NCI-H128 (cell line): ENCODE data around the gene PET100.
"Not testable (repeated sequence)": the region's sequence is repeated elsewhere in the genome, so short reads cannot be mapped to it uniquely, and the experiment has no call there.

Experiments
- DNase-seq: peaks from one replicate; lab custom pipeline; 2025; ENCODE audit not compliant: unreplicated experiment; lab: John Stamatoyannopoulos, UW

PET100 gene

GRCh38 chr19:7633698-7634097 lies 4.1 kb downstream of the PET100 start, which contains the start of gene PCP2:
Gene PCP2, minus strand, starts transcription at chr19:7633719. Its CDS starts 262 bp downstream, at chr19:7633457.
- DNase-seq = no peak

GRCh38 chr19:7635670-7636069 lies 6.1 kb downstream of the PET100 start:
- DNase-seq = no peak

- no peak for DNase-seq
These were observed 6.7 kb downstream of the PET100 start for GRCh38 chr19:7636317-7636690.

- peak; percentile 52 for DNase-seq
These were observed 7.2 kb downstream of the PET100 start, which contains the start of gene STXBP2 for GRCh38 chr19:7636691-7637373. Gene STXBP2, plus strand, starts transcription at chr19:7637110. Its CDS starts 40 bp downstream, at chr19:7637150.

GRCh38 chr19:7637374-7638256 lies 8.0 kb downstream of the PET100 start:
- no peak for DNase-seq

GRCh38 chr19:7638802-7639465 lies 9.3 kb downstream of the PET100 start:
- DNase-seq = no peak

- DNase-seq = no peak
These were observed 10.3 kb downstream of the PET100 start for GRCh38 chr19:7639863-7640348.

- DNase-seq = no peak
These were observed 11.2 kb downstream of the PET100 start for GRCh38 chr19:7640803-7641202.

- no peak for DNase-seq
These were observed 12.0 kb downstream of the PET100 start for GRCh38 chr19:7641290-7642276.

GRCh38 chr19:7642295-7643030 lies 12.9 kb downstream of the PET100 start:
- DNase-seq = no peak

- DNase-seq = no peak
These were observed 13.4 kb downstream of the PET100 start for GRCh38 chr19:7643031-7643415.

- DNase-seq = not testable (repeated sequence)
These were observed 14.3 kb downstream of the PET100 start for GRCh38 chr19:7643629-7644549.

GRCh38 chr19:7644550-7644877 lies 14.9 kb downstream of the PET100 start:
- no peak for DNase-seq

GRCh38 chr19:7645163-7645562 lies 15.6 kb downstream of the PET100 start:
- no peak for DNase-seq

- DNase-seq = no peak
These were observed 16.2 kb downstream of the PET100 start for GRCh38 chr19:7645656-7646425.

GRCh38 chr19:7646426-7646700 lies 16.8 kb downstream of the PET100 start:
- no peak for DNase-seq

GRCh38 chr19:7647156-7647555 lies 17.6 kb downstream of the PET100 start:
- DNase-seq = no peak
